Breast epithelium (tissue), 3 donors: Measurements from ENCODE around the gene LIX1.

ENCODE experiments used
- POLR2A ChIP-seq: fragments of 450-650 bp; IDR thresholded peaks from one replicate; pipeline ENCODE4 v1.6.1; 2016; ENCODE audit warnings: antibody characterized with exemption, mild to moderate bottlenecking, moderate library complexity
- POLR2AphosphoS5 ChIP-seq, 3 donors: sonication (generic); formaldehyde crosslinking; IDR thresholded peaks; one replicate each; pipeline ENCODE4 v1.6.1; 2017; ENCODE audit warnings: antibody characterized with exemption in 3 of 3
- TF ChIP-seq, protein P1 (sequence below), 3 donors: fragments of 450-650 bp; IDR thresholded peaks; one replicate each; pipeline ENCODE4 v1.5.1; 2016 to 2017; ENCODE audit warnings: antibody characterized with exemption in 3 of 3, mild to moderate bottlenecking in 3 of 3, moderate library complexity in 3 of 3

GRCh38 chr5:97143704-97144103 lies 1.3 kb upstream of the LIX1 start:
- TF ChIP-seq, protein P1, sequence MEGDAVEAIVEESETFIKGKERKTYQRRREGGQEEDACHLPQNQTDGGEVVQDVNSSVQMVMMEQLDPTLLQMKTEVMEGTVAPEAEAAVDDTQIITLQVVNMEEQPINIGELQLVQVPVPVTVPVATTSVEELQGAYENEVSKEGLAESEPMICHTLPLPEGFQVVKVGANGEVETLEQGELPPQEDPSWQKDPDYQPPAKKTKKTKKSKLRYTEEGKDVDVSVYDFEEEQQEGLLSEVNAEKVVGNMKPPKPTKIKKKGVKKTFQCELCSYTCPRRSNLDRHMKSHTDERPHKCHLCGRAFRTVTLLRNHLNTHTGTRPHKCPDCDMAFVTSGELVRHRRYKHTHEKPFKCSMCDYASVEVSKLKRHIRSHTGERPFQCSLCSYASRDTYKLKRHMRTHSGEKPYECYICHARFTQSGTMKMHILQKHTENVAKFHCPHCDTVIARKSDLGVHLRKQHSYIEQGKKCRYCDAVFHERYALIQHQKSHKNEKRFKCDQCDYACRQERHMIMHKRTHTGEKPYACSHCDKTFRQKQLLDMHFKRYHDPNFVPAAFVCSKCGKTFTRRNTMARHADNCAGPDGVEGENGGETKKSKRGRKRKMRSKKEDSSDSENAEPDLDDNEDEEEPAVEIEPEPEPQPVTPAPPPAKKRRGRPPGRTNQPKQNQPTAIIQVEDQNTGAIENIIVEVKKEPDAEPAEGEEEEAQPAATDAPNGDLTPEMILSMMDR (IDR thresholded peaks at IDR 0.05): no peak
- TF ChIP-seq POLR2A (no peak), POLR2AphosphoS5 (IDR thresholded peaks at IDR 0.05) (no peak)
